Prostate gland (tissue), 2 donors: ENCODE measurements around the gene MLYCD.

Source experiments
- POLR2A ChIP-seq: fragments of 450-650 bp; IDR thresholded peaks from one replicate; pipeline ENCODE4 v1.6.1; 2016; ENCODE audit warnings: antibody characterized with exemption, mild to moderate bottlenecking
- POLR2AphosphoS5 ChIP-seq: sonication (generic); formaldehyde crosslinking; IDR thresholded peaks from one replicate; pipeline ENCODE4 v1.6.1; 2017; ENCODE audit warnings: antibody characterized with exemption
- TF ChIP-seq, protein P1 (sequence below), 4 experiments: fragments of 200-600 bp in 2 of 4; fragments of 450-650 bp in 2 of 4; sonication (generic) in 2 of 4; IDR thresholded peaks; 1 replicate in 3 of 4; 2 replicates in 1 of 4; pipeline ENCODE4 v1.5.1; 2016 to 2019; ENCODE audit warnings: antibody characterized with exemption in 4 of 4, mild to moderate bottlenecking in 2 of 4, moderate library complexity in 2 of 4

- TF ChIP-seq, protein P1, sequence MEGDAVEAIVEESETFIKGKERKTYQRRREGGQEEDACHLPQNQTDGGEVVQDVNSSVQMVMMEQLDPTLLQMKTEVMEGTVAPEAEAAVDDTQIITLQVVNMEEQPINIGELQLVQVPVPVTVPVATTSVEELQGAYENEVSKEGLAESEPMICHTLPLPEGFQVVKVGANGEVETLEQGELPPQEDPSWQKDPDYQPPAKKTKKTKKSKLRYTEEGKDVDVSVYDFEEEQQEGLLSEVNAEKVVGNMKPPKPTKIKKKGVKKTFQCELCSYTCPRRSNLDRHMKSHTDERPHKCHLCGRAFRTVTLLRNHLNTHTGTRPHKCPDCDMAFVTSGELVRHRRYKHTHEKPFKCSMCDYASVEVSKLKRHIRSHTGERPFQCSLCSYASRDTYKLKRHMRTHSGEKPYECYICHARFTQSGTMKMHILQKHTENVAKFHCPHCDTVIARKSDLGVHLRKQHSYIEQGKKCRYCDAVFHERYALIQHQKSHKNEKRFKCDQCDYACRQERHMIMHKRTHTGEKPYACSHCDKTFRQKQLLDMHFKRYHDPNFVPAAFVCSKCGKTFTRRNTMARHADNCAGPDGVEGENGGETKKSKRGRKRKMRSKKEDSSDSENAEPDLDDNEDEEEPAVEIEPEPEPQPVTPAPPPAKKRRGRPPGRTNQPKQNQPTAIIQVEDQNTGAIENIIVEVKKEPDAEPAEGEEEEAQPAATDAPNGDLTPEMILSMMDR (IDR thresholded peaks at IDR 0.05), result peak in 2 of 4 experiments; percentile 48 to 52
- no peak for TF ChIP-seq POLR2A
- TF ChIP-seq POLR2AphosphoS5, result no peak
Observed at GRCh38 chr16:83953796-83954576, 55.1 kb downstream of the MLYCD start.
